Keratinocyte (primary cell): ENCODE measurements around the gene RFPL3. TPM values are rescaled to one million over a fixed set of nuclear protein-coding genes. Genes with fewer than 3 reads are reported as not detected.

ENCODE experiments used
- DNase-seq: peaks from one replicate; pipeline ENCODE4 v3.0.0-alpha.2; 2011; ENCODE audit warnings: low read depth, missing footprints, low spot score
- FAIRE-seq: peaks from 2 replicates; lab custom pipeline; 2011; peaks lifted over from hg19 to GRCh38; lab: Jason Lieb, UNC
- H2AFZ ChIP-seq: 2 replicates; pipeline ENCODE4 v1.6.0; 2012; ENCODE audit warnings: low read length, control low read depth, inconsistent platforms; ENCODE audit not compliant: control insufficient read depth
- H3K27ac ChIP-seq: 2 replicates; pipeline ENCODE4 v1.5.1; 2011; ENCODE audit warnings: low read length; ENCODE audit not compliant: control insufficient read depth, insufficient read depth
- H3K27me3 ChIP-seq: 3 replicates; pipeline ENCODE4 v1.6.0; 2011; ENCODE audit warnings: low read length; ENCODE audit not compliant: control insufficient read depth, insufficient read depth; ENCODE audit errors: extremely low read depth
- H3K36me3 ChIP-seq, 2 experiments: 2 replicates in 1 of 2; 3 replicates in 1 of 2; pipeline ENCODE4 v1.5.1; 2011; ENCODE audit warnings: low read length in 2 of 2, mild to moderate bottlenecking in 1 of 2; ENCODE audit not compliant: control insufficient read depth in 2 of 2, insufficient read depth in 2 of 2; ENCODE audit errors: extremely low read depth in 1 of 2
- H3K4me1 ChIP-seq: 3 replicates; pipeline ENCODE4 v1.5.1; 2011; ENCODE audit warnings: low read length; ENCODE audit not compliant: control insufficient read depth, insufficient read depth; ENCODE audit errors: extremely low read depth
- H3K4me2 ChIP-seq: 3 replicates; pipeline ENCODE4 v1.6.0; 2011; ENCODE audit warnings: low read depth, low read length; ENCODE audit not compliant: control insufficient read depth, insufficient read depth; ENCODE audit errors: extremely low read depth
- H3K4me3 ChIP-seq, 3 experiments: fragments of 200-600 bp in 1 of 3; sonication (generic) in 1 of 3; 2 replicates in 2 of 3; 3 replicates in 1 of 3; pipeline ENCODE4 v1.5.1; 2011 to 2016; ENCODE audit warnings: low read length in 3 of 3, mild to moderate bottlenecking in 3 of 3, control low read depth in 2 of 3, inconsistent platforms in 1 of 3, low read depth in 1 of 3, mixed read lengths in 1 of 3, mixed run types in 1 of 3, moderate library complexity in 1 of 3; ENCODE audit not compliant: control insufficient read depth in 2 of 3, insufficient read depth in 2 of 3; ENCODE audit errors: extremely low read depth in 1 of 3
- H3K79me2 ChIP-seq: 2 replicates; pipeline ENCODE4 v1.6.0; 2012; ENCODE audit warnings: low read length; ENCODE audit not compliant: control insufficient read depth, insufficient read depth
- H3K9ac ChIP-seq: 3 replicates; pipeline ENCODE4 v1.6.0; 2011; ENCODE audit warnings: low read length; ENCODE audit not compliant: control insufficient read depth, insufficient read depth; ENCODE audit errors: extremely low read depth
- H3K9me1 ChIP-seq: 3 replicates; pipeline ENCODE4 v1.6.0; 2011; ENCODE audit warnings: low read length; ENCODE audit not compliant: control insufficient read depth, insufficient read depth; ENCODE audit errors: extremely low read depth
- H3K9me3 ChIP-seq: 2 replicates; pipeline ENCODE4 v1.5.1; 2012; ENCODE audit warnings: low read depth, low read length; ENCODE audit not compliant: control insufficient read depth
- H4K20me1 ChIP-seq: 3 replicates; pipeline ENCODE4 v1.6.0; 2011; ENCODE audit warnings: low read length; ENCODE audit not compliant: control insufficient read depth, insufficient read depth; ENCODE audit errors: extremely low read depth
- CTCF ChIP-seq, 3 experiments: IDR thresholded peaks in 1 of 3; conservative IDR thresholded peaks in 1 of 3; optimal IDR thresholded peaks in 1 of 3; 2 replicates in 2 of 3; 3 replicates in 1 of 3; pipeline versions ENCODE3 to v1.5.1; 2011; ENCODE audit warnings: low read length in 3 of 3, mild to moderate bottlenecking in 3 of 3, moderate library complexity in 2 of 3, control low read depth in 1 of 3, inconsistent platforms in 1 of 3; ENCODE audit not compliant: insufficient read depth in 2 of 3; ENCODE audit errors: extremely low read depth in 1 of 3
- EZH2 ChIP-seq: IDR thresholded peaks from one replicate; pipeline ENCODE4 v1.6.1; 2012; ENCODE audit warnings: inconsistent platforms, mild to moderate bottlenecking, low read length, moderate library complexity
- dilution Hi-C: fragments of 300-500 bp; cut with MboI; formaldehyde crosslinking; loops from one replicate; pipeline ENCODE4 v1.7.0; 2020; ENCODE audit warnings: low sequenced_read_pairs; ENCODE audit not compliant: extremely low pct_ligation_motif_present
- polyA plus RNA-seq, 5 experiments: library from polyadenylated mRNA; depleted of rRNA in 3 of 5; stranded (reverse) in 3 of 5; stranded (forward) in 1 of 5; unstranded in 1 of 5; fragments of >200 nt; gene quantifications; 1 replicate in 1 of 5; 2 replicates in 3 of 5; 3 replicates in 1 of 5; pipeline versions ENCODE4 v1.2.1 to v1.2.3, GENCODE V29; 2011 to 2012; ENCODE audit warnings: missing spikeins in 2 of 5, low read depth in 1 of 5, low replicate concordance in 1 of 5

The RFPL3 gene
- polyA plus RNA-seq, 1 donor (not counting 4 experiments of a cell fraction or from before 2014, with no cell fraction given), result not detected

GRCh38 chr22:32380991-32381390, 23.3 kb downstream of the RFPL3 start:
- no peak overlapping the region for H2AFZ ChIP-seq
- no peaks in the 10 kb centered on the region for H3K9me3 ChIP-seq
- no peaks in the 10 kb centered on the region for H3K79me2 ChIP-seq
- DNase-seq (no peak), FAIRE-seq (no peak)
- H3K27ac ChIP-seq, result no peak overlapping the region
- no peaks in the 10 kb centered on the region for H3K4me1 ChIP-seq
- H3K9me1 ChIP-seq, result no peaks in the 10 kb centered on the region
- dilution Hi-C loops, result no loop called here
- no peak overlapping the region for H3K9ac ChIP-seq
- H4K20me1 ChIP-seq, result no peaks in the 10 kb centered on the region
- H3K27me3 ChIP-seq, result no peaks in the 10 kb centered on the region
- H3K4me3 ChIP-seq, result no peak overlapping the region
- peaks cover 0 to 5% of the 10 kb centered on the region in 2 experiments for H3K36me3 ChIP-seq
- H3K4me2 ChIP-seq, result no peak overlapping the region
- TF ChIP-seq EZH2, result no peak
- no peak for TF ChIP-seq CTCF (optimal IDR thresholded peaks at IDR 0.05 in 1 of 3, IDR thresholded peaks at IDR 0.05 in 1 of 3, conservative IDR thresholded peaks at IDR 0.05 in 1 of 3; ENCODE audit: extremely low read depth in 1 of 3, insufficient read depth in 2 of 3, low read length in 3 of 3)

GRCh38 chr22:32385681-32386080, 28.0 kb downstream of the RFPL3 start:
- DNase-seq, result no peak
- Histone ChIP-seq H3K4me1 (no peaks in the 10 kb centered on the region), H2AFZ (no peak overlapping the region), H3K4me2 (no peak overlapping the region), H3K27ac (no peak overlapping the region), H4K20me1 (no peaks in the 10 kb centered on the region), H3K79me2 (no peaks in the 10 kb centered on the region), H3K36me3 (peaks cover 13 to 24% of the 10 kb centered on the region in 2 experiments), H3K9me3 (no peaks in the 10 kb centered on the region), H3K9ac (no peak overlapping the region), H3K4me3 (no peak overlapping the region), H3K27me3 (no peaks in the 10 kb centered on the region), H3K9me1 (no peaks in the 10 kb centered on the region)
- no peak for TF ChIP-seq EZH2
- TF ChIP-seq CTCF (optimal IDR thresholded peaks at IDR 0.05 in 1 of 3, IDR thresholded peaks at IDR 0.05 in 1 of 3, conservative IDR thresholded peaks at IDR 0.05 in 1 of 3; ENCODE audit: extremely low read depth in 1 of 3, insufficient read depth in 2 of 3, low read length in 3 of 3), result no peak
- dilution Hi-C loops, result no loop called here
- FAIRE-seq, result no peak
